Dedifferentiated amniotic fluid mesenchymal stem cell (primary cell): ENCODE measurements around the gene CHMP4B.
A peak's percentile ranks its signal among the peaks of the same experiment; 100 is the strongest.
"Not testable (repeated sequence)": the region's sequence is repeated elsewhere in the genome, so short reads cannot be mapped to it uniquely, and the experiment has no call there.

Experiments
- DNase-seq: peaks from one replicate; pipeline ENCODE4 v3.0.0-alpha.2; 2016; ENCODE audit errors: extremely low spot score

Gene CHMP4B

DNA sequence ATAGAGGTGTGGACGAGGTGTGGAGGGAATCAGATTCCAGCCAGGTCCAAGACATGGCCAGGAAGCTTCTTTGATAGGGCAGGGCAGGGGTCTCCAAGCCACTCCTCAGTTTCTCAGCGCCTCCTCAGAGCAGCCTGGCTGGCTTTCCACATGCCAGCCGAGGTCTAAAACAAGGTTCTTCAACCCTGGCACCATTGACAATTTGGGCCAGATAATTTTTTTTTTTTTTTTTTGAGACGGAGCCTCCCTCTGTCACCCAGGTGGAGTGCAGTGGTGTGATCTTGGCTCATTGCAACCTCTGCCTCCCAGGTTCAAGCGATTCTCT lies 21.3 kb upstream of the CHMP4B start:
- DNase-seq: no peak

DNA sequence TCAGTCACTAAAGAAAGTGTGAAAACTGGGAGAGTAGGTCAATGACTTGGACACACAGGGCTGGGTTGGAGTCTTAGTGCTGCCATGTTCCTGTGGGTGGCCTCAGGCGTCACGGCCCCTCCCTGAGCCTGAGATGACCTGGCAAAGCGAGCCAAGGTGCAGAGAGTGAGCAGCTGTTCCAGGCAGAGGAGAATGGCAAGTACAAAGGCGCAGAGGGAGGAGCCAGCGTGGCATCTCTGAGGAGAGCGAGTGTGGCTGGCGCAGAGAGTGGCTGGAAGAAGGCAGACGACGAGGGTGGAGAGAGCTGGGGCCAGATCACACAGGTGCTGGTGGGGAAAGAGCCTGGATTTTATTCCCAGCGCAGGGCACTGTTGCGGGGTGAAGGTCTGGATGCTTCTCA lies 20.6 kb upstream of the CHMP4B start:
- no peak for DNase-seq

DNA sequence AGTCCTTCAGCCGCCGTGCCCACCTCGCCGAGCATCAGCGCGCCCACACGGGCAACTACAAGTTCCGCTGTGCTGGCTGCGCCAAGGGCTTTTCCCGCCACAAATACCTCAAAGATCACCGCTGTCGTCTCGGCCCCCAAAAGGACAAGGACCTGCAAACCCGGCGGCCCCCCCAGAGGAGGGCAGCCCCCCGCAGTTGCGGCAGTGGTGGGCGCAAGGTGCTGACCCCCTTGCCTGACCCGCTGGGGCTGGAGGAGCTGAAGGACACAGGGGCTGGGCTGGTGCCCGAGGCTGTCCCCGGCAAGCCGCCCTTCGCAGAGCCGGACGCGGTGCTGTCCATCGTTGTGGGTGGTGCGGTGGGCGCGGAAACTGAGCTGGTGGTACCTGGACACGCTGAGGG lies 20.1 kb upstream of the CHMP4B start:
- no peak for DNase-seq

DNA sequence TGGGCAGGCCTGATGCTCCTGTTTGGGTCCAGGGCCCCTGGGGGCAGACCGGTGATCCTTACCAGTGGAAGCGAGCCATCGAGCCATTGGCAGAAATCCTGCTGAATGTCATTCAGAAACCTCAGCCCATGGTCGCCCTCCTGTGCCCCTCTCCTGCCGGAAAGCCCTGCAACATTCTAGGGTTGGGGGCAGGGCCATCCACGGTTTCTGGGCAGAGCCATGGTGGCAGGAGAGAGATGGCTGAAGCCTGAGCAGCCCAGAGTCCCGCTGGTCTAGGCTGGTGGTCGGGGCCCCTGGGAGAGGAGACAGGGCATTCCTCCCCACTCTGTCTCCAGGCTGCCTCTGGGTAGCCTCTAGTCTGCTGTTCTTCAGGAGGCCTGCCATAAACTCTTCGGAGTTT lies 19.6 kb upstream of the CHMP4B start:
- no peak for DNase-seq

DNA sequence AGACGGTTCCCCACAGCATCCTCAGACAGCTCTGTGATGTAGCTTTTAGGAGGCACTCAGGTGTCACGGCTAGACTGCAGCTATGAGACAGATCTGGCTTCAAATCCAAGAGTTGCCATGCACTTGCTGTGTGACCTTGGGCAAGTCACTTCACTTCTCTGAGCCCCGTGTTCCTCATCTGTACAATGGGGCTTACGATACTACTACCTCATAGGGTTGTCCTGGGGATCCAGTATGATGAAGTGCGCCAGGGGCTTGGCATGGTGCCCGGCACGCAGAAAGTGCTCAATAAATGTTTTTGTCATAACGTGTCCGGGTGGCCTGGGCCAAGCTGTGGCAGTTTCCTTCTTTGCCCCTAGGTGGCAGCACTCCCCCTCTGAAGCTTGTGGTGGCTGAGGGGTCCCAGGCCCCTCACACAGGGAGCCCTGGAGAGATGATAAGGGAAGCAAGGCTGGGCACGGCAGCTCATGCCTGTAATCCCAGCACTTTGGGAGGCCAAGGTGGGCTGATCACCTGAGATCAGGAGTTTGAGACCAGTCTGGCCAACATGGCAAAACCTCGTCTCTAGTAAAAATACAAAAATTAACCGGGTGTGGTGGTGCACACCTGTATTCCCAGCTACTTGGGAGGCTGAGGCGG lies 19.1 kb upstream of the CHMP4B start:
- no peak for DNase-seq

DNA sequence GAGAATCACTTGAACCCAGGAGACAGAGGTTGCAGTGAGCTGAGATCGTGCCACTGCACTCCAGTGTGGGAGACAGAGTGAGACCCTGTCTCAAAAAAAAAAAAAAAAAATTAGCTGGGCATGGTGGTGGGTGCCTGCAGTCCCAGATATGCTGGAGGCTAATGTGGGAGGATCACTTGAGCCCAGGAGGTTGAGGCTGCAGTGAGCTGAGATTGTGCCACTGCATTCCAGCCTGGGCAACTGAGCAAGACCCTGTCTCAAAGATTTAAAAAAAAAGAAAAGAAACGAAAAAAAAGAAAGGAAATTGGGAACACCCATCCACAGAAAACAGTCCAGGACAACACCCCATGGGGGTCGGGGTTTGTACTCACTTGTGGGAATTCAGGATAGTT lies 18.6 kb upstream of the CHMP4B start:
- DNase-seq: not testable (repeated sequence)

DNA sequence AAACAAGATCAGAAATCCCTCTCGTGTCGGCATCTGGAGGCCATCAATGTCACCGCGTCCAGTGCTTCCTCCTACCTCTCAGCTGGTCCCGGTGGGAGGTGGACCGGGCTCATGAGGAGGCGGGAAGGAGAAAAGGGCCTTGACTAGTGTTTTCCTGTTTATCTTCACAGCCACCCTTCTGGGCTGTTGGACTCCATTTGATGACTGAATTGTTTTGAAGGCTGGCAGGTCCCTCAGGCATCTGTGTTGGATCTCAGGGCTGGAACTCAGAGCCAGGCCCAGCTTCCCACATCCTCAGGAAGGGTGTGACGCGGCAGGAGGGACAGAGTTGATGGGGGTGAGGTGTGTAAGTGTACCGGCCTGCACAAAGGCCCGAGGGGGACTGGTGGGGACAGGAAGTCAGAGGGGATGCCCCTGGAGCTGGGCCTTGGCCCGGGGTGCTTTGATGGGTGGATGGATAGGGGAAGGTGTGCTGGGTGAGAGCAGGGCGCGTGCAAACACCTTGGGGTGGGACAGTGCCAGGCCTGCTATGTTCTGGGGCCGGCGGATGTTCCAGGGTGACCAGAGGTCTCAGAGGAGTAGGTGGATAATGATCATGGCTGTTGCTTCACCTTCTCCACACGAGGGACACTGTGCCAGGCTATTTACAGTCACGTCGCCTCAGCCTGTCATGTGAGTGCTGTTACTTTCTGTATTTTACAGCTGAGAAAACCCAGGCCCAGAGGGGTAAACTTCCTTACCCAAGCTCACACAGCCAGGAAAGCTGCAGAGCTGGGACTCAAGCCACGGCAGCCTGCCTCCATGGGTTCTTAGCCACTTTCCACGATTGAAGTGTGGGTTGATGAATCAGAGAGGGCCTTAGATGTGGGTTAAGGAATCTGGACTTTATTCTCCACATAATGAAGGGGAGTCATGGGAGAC lies 17.9 kb upstream of the CHMP4B start:
- peak; percentile 9 for DNase-seq

DNA sequence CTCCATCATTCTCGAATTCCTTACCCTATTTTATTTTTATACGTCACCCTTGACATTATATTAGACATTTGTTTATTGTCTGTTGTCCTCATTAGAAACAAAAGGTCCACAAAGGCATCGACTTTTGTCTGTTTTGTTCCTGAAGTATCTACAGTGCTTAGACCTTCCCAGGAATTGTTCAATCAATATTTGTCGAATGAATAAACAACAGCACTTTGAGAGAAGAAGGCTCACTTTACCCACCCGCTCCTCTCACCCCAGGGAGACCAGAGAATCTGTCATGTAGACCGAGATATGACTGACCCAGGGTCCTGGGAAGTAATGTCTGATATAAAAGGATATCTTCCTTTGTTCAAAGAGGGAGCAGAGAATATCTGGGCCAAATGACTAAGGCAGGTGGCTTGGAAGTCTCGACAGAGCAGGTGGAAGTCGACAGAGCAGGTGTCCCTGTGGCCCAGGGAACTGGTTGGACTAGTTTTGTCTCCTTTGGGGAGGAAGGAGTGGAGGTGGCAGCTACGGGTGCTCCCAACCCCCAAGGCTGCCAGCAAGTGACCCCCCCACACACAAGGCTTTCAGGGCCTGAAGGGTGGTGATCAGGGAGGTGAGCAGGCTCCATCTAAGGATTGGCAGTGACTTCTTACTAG lies 14.8 kb upstream of the CHMP4B start:
- DNase-seq: no peak

DNA sequence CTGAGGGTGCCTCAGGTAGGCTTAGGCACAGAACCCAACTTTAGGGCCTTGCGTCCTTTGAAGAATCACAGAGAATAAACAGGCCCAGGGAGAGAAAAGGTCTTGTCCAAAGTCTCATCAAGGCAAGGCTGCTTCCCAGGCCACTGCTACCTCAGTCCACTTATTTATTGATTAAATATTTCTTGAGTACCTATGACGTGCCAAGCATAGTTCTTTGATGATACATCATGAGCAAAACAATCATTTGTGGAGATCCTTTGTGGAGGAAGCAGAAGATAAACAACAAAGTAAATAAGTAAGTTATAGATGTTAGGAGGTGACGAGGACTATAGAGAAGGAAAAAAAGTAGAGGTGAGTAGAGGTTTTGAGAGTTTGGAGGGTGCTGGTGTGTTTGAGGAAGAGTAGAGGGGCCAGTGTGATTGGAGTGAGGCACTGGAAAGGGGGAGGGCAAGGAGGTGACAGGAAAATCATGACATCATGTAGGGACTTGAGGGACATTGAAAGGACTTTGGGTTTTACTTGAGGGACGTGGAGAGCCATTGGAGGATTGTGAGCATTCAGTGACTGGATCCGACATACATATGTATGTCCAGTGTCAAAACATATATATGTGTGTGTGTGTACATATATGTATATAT lies 14.1 kb upstream of the CHMP4B start:
- DNase-seq: peak; percentile 14

DNA sequence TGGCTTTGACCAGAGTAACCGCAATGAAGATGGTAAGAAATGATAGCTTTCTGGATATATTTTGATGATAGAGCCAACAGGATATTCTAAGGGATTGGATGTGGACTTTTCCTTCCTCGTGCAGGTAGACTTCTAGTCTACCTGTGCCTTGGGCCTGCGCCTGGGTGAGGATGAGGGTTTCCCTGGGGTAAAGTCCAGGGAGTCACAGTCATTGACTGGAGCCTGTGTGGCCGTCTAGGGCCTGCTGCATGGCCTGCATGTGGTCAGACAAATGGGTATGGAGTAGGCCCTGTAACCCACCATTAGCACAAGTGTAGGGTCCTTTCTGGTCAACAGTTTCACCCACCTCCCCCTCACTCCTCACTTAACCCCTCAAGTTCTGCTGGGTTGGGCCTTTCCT lies 12.7 kb upstream of the CHMP4B start:
- DNase-seq: no peak

DNA sequence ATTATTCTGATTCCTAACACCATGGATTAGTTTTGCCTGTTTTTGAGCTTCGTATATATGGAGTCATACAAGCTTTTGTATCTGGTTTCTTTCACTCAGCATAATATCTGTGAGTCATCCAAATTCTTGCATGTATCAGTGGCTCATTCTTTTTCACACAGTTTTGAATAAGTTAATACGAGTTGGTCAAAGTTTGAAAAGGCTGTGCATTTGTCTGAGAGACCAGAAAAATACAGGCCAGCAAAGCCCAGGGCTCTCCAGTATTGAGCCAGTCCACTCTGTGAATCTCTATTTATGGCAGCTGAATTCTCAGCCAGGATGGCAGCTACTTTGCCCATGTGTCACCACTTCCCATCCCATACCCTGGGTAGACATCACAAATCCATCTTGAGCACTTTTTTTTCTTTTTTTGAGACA lies 7.2 kb upstream of the CHMP4B start:
- DNase-seq: peak; percentile 79

DNA sequence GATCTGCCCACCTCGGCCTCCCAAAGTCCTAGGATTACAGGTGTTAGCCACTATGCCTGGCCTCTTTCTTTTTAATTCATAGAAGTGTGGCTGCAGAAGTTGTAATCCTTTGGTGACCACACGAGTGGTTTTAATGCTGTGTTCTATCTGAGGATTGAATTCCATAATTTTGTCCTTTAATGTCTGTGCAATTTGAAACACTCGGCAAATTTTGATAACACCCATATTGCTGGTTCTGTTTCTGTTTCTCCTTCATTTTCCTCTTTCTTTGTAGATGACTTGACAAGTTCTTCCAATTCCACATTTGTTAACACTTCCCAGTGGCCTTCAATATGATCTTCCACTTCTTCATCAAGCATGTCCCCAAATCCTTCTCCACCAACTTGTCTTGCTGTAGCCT lies 2.8 kb upstream of the CHMP4B start:
- no peak for DNase-seq

DNA sequence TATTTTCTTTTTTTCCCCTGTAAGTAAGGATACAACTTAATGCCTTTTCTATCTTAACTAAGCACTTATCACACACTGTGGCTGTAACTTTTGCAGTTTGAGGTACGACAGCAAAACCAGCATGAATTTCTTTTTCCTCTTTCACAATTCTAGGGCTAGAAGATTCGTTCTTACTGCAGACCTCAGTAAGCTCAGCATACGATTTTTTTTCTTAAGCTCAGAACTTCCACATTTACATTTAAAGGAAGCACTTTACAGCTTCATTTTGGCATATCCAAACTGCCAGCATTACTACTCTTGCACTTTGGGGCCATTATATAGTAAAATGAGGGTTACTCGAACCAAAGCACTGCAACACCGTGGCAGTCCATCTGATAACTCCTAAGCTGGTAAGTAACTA lies 889 bp upstream of the CHMP4B start:
- no peak for DNase-seq

DNA sequence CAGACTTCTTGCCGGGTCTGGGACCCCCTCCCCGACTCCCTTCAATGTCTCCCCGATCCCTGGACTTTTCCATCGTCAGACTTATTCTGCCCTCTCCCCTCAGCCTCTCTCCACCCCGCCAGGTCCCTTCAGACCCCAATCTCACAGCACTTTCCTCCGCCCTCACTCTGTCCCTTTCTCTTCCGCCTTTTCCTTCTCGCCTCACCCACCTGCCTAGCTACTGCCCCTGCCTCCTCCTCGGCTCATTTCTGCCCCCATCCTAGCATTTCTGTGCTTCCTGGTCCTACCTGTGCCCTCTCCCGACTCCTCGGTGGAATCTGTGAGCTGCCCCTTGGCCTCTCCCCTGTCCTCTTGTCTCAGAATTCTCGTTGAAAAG lies 616 bp downstream of the CHMP4B start:
- no peak for DNase-seq

DNA sequence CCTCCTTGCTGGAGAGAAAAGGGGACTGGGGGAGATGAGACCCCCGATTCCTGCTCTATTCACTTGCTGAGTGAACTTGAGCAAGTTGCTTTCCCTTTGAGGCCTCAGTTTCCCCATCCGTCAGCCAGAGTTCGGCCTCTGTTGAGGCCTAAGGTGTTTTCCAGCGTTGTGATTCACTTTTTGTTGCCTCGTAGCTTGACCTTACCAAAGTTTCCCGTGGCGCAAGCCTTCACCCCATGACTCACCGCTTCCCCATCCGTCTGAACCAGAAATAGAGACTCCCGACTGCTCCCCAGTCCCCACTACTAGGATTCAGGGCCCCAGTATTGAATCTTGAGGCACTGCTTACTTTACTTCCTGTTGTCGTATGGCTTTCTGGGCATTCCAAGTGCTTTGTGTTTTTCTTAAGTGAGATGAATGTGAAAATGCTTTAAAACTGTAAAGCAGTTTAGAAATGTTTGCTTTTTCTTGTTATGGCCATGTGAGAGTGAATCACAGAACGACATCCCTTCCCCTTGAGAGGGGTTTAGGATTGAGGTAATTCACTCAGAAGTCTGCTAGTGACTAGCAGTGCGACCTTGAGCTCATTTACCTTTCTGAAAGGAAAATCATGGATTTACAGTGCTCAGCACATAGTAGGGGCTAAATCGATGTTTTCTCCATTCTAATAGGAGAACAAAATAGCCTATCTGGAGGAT lies 1.2 kb downstream of the CHMP4B start:
- peak; percentile 54 for DNase-seq

DNA sequence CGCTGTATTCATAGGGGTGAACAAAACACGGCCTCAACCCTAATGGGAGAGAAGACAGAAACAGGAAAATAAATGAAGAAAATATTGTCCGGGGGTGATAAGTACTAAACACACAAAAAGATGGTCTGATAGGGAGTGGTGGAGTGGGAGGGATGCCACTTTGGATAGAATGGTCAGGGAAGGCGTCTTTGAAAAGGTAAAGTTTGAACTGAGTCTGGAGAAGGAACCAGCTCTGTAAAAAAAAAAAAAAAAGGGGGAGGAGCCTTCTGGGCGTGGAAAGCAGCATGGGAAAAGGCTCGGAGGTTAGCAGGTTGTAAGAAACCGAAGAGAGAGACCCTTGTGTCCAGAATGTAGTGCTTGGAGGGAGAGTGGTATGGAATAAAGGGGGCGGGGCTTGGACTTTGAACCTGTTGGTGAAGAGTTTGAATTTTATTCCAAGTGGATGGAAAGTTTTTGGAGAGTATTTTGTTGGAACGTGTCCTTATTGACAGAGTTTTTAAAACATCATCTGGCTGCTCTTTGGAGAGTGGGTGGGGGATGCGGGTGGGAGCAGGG lies 1.8 kb downstream of the CHMP4B start:
- no peak for DNase-seq

DNA sequence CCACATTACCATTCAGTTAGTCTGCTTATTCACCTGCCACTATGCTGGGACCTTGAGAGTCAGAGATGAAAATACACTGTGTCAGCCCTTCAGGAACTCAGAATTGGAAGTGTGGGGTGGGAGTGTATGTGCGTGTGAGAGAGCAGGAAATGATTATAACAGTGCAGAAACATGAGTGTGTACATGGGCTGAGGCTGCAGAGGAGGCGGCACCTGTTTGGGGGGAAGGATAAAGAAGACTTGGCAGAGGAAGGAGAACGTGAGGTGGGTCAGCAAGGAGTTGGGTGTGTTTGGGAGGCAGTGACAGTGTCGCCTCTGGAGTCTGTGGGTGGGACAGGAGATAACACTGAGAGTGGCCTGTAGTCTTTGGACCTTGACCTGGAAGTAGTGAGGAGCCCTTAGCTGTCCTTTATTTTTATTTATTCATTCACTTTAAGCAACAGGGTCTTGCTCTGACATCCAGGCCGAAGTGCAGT lies 3.1 kb downstream of the CHMP4B start:
- DNase-seq: no peak

DNA sequence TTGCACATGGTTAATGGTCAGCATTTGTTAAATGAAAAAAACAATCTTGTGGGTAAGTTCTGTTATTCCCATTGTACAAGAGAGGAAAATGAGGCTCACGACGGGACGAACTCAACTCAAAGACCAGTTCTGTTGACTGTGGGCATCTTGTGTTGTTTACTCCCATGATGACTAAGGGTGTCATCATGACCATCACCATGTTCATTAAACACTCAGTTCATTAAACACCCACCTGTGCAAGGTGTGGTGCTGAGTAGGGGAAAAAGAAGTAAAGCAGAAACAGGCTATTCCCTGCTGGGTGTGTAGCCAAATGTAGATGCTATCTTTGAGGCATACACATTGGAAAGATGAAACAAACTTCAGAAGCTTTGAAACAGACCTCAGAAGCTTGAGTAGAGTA lies 4.5 kb downstream of the CHMP4B start:
- DNase-seq: no peak

DNA sequence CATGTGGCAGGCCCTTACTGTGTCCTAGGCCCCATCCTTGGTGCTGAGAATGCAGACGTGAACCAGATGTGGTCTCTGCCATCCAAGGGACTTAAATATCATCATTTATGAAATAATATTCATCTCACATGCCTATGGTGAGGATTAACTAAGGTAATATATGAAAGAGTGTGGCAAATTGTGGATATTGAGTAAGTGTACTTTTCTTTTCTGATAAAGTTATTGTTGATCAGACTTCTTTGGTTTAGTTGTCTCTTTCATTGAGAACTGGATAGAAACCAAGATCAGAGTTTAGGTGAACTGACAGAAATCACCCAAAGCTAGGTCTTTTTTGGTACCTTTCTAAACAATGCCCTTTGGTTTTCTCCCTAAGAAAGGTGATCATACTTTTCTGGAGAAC lies 5.0 kb downstream of the CHMP4B start:
- DNase-seq: no peak

DNA sequence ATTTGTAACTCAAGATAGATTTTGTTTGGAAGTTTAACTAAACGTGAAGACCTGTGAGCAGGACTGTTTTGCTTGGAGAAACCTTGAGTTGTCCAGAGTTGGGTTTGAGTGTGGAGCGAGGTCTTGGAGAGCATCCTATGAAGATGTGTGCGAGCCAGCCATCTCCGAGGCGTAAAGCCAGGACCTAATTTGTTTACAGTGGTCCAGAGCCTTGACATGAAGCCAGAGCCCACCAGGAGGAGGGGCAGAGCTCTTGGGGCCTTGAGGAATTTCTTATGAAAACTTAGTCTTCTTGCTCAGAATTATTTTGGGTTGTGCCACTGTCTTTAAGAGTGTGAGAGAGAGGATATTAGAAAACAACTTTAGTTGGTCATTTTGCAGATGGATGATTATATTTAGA lies 6.3 kb downstream of the CHMP4B start:
- no peak for DNase-seq

DNA sequence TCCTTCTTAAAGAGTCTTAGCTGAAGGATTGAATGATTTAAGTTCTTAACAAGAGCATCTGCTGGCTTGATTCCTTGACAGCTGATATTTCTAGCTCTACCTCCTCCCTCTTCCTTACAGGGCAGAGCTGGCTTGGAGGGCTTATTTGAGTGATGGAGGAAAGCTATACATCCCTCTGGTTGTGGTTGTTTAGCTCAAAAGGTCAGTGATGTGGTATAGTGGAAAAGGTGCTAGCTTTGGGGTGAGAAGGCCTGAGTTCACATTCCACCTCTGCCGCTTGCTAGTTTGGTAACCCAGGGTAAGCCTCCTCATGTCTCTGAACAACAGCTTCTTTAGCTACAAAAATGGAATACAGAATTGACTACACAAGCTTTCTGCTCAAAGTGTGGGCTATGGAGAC lies 8.3 kb downstream of the CHMP4B start:
- no peak for DNase-seq

DNA sequence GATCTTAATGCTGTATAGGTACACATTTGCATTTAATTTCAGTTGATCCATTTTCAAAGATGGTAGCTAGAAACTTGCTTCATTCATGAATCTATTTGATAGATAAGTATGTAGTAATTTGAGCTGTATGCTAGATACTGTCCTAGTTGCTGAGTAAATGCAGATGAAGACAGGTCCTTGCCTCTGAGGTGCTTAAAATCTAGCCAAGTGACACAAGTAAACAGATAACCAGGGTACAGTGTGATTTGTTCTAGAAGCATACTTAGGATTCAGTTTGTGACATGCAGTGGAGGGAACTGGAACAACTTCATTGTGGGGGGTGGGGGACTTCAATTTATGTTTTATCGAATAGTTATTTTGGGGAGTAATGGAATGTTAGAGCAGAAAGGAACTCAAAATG lies 9.2 kb downstream of the CHMP4B start:
- DNase-seq: no peak
